ENCODE data around the gene DDRGK1.

DDRGK1 gene

GRCh38 chr20:3180319-3180718 lies 24.2 kb downstream of the DDRGK1 start:
- DNase-seq: no peak

GRCh38 chr20:3177746-3178485 lies 26.6 kb downstream of the DDRGK1 start:
- no peak for DNase-seq

- DNase-seq: no peak
Observed at GRCh38 chr20:3175270-3175669, 29.2 kb downstream of the DDRGK1 start.

GRCh38 chr20:3174442-3175261 lies 29.8 kb downstream of the DDRGK1 start:
- DNase-seq: peak in 1 of 2 experiments; percentile 5

- DNase-seq: peak; percentile 43 to 90
Observed at GRCh38 chr20:3173610-3174441, 30.7 kb downstream of the DDRGK1 start.

- peak; percentile 82 to 84 for DNase-seq
Observed at GRCh38 chr20:3172933-3173609, 31.4 kb downstream of the DDRGK1 start, which contains the start of gene LZTS3. Gene LZTS3 (minus strand): TSS chr20:3173549. CDS start chr20:3167163, 6,386 bp downstream.

- no peak for DNase-seq
Observed at GRCh38 chr20:3172126-3172932, 32.2 kb downstream of the DDRGK1 start.

- DNase-seq: no peak
Observed at GRCh38 chr20:3171391-3172125, 32.9 kb downstream of the DDRGK1 start.

GRCh38 chr20:3168829-3169590 lies 35.5 kb downstream of the DDRGK1 start:
- DNase-seq: no peak

GRCh38 chr20:3168079-3168828 lies 36.2 kb downstream of the DDRGK1 start:
- DNase-seq: no peak

- DNase-seq: no peak
Observed at GRCh38 chr20:3167738-3168078, 36.8 kb downstream of the DDRGK1 start.

GRCh38 chr20:3166913-3167342 lies 37.6 kb downstream of the DDRGK1 start:
- no peak for DNase-seq

GRCh38 chr20:3166338-3166912 lies 38.1 kb downstream of the DDRGK1 start:
- no peak for DNase-seq

GRCh38 chr20:3165473-3166337 lies 38.8 kb downstream of the DDRGK1 start:
- DNase-seq: no peak

GRCh38 chr20:3164763-3165410 lies 39.6 kb downstream of the DDRGK1 start:
- no peak for DNase-seq

GRCh38 chr20:3164043-3164762 lies 40.3 kb downstream of the DDRGK1 start:
- DNase-seq: no peak
